ENCODE measurements around the gene NR2F1.

The NR2F1 gene

DNA sequence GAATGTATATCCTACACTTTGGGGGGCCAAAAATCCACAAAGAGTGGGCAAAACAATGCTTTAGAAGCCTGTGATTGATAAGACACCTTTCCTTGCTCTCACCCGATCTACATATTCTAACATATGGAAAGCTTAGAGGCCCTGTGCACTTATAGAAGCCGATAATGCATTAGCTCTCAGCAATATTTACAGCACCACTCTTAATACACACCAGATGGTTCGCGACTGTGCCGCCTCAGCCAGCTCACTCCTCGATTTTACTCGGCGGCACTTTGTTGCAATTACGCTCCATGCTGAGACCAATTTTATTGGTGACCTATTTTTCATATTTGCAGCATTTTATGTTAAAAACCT is 18.8 kb downstream of the NR2F1 start:
- Mint-ChIP-seq H3K9me3 (no peaks in the 10 kb centered on the region), H3K4me3 (no peak overlapping the region), H3K27ac (no peak overlapping the region)

GRCh38 chr5:93602241-93603077 is 19.4 kb downstream of the NR2F1 start:
- Mint-ChIP-seq H3K27me3 (ENCODE audit: low read depth) (peaks cover 36% of the 10 kb centered on the region), H3K36me3 (ENCODE audit: low read depth) (no peaks in the 10 kb centered on the region), H3K9me3 (no peaks in the 10 kb centered on the region), H3K4me3 (no peak overlapping the region), H3K27ac (no peak overlapping the region), H3K4me1 (ENCODE audit: low read depth) (no peaks in the 10 kb centered on the region)
- no peak for DNase-seq (ENCODE audit: low spot score)

More for the DNA sequence above, 18.8 kb downstream of the NR2F1 start:
- H3K27me3 Mint-ChIP-seq (ENCODE audit: low read depth), result peaks cover 37% of the 10 kb centered on the region
- no peaks in the 10 kb centered on the region for H3K4me1 Mint-ChIP-seq (ENCODE audit: low read depth)
- H3K36me3 Mint-ChIP-seq (ENCODE audit: low read depth), result no peaks in the 10 kb centered on the region
- DNase-seq (ENCODE audit: low spot score), result no peak

DNA sequence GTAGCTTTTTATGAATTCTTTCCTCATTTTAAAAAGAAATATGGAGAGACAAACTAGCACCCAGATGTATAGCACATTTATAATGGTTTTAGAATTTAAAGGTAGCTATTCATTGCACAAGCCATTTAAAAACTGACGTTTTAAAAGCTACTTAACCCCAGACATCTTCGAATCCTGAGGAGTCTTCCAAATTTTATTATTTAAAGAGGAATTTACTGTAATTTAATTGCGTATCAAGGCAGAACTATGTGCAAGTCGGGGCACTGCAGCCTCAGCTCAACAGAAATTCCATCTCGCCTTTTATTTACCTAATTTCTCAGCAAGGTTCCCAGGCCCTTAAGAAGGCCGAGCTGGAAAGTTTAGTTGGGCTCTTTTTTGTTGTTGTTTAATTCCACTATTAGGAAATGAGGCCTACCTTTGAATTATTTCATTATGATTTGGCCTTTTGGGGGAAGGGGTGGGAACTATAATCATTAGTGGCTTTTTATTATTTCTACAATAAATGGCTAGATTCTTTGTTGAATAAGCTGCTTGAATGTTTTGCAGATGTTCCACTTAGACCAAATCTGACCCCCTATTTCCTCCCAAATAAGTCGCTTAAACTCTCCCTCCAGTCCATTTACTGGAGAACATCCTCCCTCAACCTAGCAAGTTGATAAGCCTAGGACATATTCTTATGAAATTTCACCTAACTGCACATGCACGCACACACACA is 20.2 kb downstream of the NR2F1 start:
- H3K4me3 Mint-ChIP-seq, result no peak overlapping the region

GRCh38 chr5:93603793-93604643 is 21.0 kb downstream of the NR2F1 start:
- Mint-ChIP-seq H3K4me1 (ENCODE audit: low read depth) (no peaks in the 10 kb centered on the region), H3K27ac (no peak overlapping the region), H3K27me3 (ENCODE audit: low read depth) (peaks cover 42% of the 10 kb centered on the region), H3K36me3 (ENCODE audit: low read depth) (no peaks in the 10 kb centered on the region), H3K9me3 (no peaks in the 10 kb centered on the region), H3K4me3 (no peak overlapping the region)
- no peak for DNase-seq (ENCODE audit: low spot score)

More for the DNA sequence above, 20.2 kb downstream of the NR2F1 start:
- Mint-ChIP-seq H3K9me3 (no peaks in the 10 kb centered on the region), H3K27ac (no peak overlapping the region), H3K36me3 (ENCODE audit: low read depth) (no peaks in the 10 kb centered on the region), H3K4me1 (ENCODE audit: low read depth) (no peaks in the 10 kb centered on the region), H3K27me3 (ENCODE audit: low read depth) (peaks cover 36% of the 10 kb centered on the region)
- no peak for DNase-seq (ENCODE audit: low spot score)

- Mint-ChIP-seq H3K36me3 (ENCODE audit: low read depth) (no peaks in the 10 kb centered on the region), H3K27ac (no peak overlapping the region), H3K4me1 (ENCODE audit: low read depth) (no peaks in the 10 kb centered on the region), H3K4me3 (no peak overlapping the region), H3K9me3 (no peaks in the 10 kb centered on the region), H3K27me3 (ENCODE audit: low read depth) (peaks cover 51% of the 10 kb centered on the region)
- no peak for DNase-seq (ENCODE audit: low spot score)
Measured at GRCh38 chr5:93604644-93605515, 21.9 kb downstream of the NR2F1 start.

DNA sequence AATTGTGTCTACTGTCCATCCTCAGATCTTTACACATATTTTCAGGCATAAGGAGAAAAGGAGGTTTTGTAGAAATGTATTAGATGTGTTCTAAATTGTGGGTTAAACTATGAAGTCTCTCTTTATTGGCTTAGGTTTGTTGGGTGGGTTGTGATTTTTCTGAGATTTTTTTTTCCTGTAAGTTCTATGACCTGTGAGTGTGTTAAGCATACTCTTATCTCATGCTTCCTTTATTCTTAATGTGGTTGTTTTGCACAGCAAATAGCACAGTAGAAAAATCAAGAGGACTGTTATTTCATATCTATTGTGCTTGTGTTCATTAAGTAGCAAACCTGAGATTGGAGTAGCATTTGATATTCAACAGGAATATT is 23.3 kb downstream of the NR2F1 start:
- Mint-ChIP-seq H3K9me3 (no peaks in the 10 kb centered on the region), H3K27ac (no peak overlapping the region), H3K27me3 (ENCODE audit: low read depth) (peaks cover 66% of the 10 kb centered on the region), H3K4me3 (no peak overlapping the region), H3K36me3 (ENCODE audit: low read depth) (no peaks in the 10 kb centered on the region), H3K4me1 (ENCODE audit: low read depth) (no peaks in the 10 kb centered on the region)
- DNase-seq (ENCODE audit: low spot score), result no peak

- Mint-ChIP-seq H3K4me1 (ENCODE audit: low read depth) (peaks cover 2% of the 10 kb centered on the region), H3K36me3 (ENCODE audit: low read depth) (no peaks in the 10 kb centered on the region), H3K27me3 (ENCODE audit: low read depth) (peaks cover 78% of the 10 kb centered on the region), H3K9me3 (no peaks in the 10 kb centered on the region), H3K4me3 (no peak overlapping the region), H3K27ac (no peak overlapping the region)
- no peak for DNase-seq (ENCODE audit: low spot score)
Measured at GRCh38 chr5:93607367-93608258, 24.6 kb downstream of the NR2F1 start.

- Mint-ChIP-seq H3K4me3 (no peak overlapping the region), H3K36me3 (ENCODE audit: low read depth) (no peaks in the 10 kb centered on the region), H3K27ac (no peak overlapping the region), H3K9me3 (no peaks in the 10 kb centered on the region), H3K4me1 (ENCODE audit: low read depth) (peaks cover 2% of the 10 kb centered on the region), H3K27me3 (ENCODE audit: low read depth) (peaks cover 88% of the 10 kb centered on the region)
- DNase-seq (ENCODE audit: low spot score), result no peak
Measured at GRCh38 chr5:93608855-93609254, 25.8 kb downstream of the NR2F1 start.

DNA sequence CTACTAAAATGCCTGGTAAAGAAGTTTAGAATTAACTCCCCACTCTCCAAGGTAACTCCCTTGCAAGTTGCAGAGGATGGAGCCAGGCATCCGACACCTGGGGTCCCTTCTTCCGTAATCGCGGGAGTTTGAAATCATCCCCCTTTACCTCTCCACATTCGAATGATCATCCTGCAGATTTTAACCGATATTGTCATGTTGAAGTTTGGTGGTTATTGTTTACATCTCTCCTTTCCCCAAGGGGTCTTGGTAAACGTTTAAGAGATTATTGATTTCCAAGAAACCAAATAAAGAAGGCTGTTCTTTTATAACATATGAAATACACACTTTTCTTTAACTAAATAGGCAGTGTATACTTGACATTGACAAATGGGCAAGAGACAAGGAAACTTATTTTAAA is 26.7 kb downstream of the NR2F1 start:
- peaks cover 93% of the 10 kb centered on the region for H3K27me3 Mint-ChIP-seq (ENCODE audit: low read depth)
- no peak overlapping the region for H3K27ac Mint-ChIP-seq
- no peak for DNase-seq (ENCODE audit: low spot score)
- no peak overlapping the region for H3K4me3 Mint-ChIP-seq
- H3K36me3 Mint-ChIP-seq (ENCODE audit: low read depth), result no peaks in the 10 kb centered on the region
- H3K4me1 Mint-ChIP-seq (ENCODE audit: low read depth), result peaks cover 2% of the 10 kb centered on the region
- no peaks in the 10 kb centered on the region for H3K9me3 Mint-ChIP-seq

- no peaks in the 10 kb centered on the region for H3K36me3 Mint-ChIP-seq (ENCODE audit: low read depth)
- H3K27ac Mint-ChIP-seq, result no peak overlapping the region
- DNase-seq (ENCODE audit: low spot score), result no peak
- peaks cover 2% of the 10 kb centered on the region for H3K4me1 Mint-ChIP-seq (ENCODE audit: low read depth)
- H3K9me3 Mint-ChIP-seq, result no peaks in the 10 kb centered on the region
- H3K27me3 Mint-ChIP-seq (ENCODE audit: low read depth), result peaks cover 92% of the 10 kb centered on the region
- H3K4me3 Mint-ChIP-seq, result no peak overlapping the region
Measured at GRCh38 chr5:93610581-93611272, 27.7 kb downstream of the NR2F1 start.

GRCh38 chr5:93611273-93611975 is 28.4 kb downstream of the NR2F1 start:
- Mint-ChIP-seq H3K9me3 (no peaks in the 10 kb centered on the region), H3K27ac (no peak overlapping the region), H3K27me3 (ENCODE audit: low read depth) (peaks cover 90% of the 10 kb centered on the region), H3K36me3 (ENCODE audit: low read depth) (no peaks in the 10 kb centered on the region), H3K4me1 (ENCODE audit: low read depth) (peaks cover 2% of the 10 kb centered on the region), H3K4me3 (no peak overlapping the region)
- no peak for DNase-seq (ENCODE audit: low spot score)
